HG02970 (cell line): ENCODE data around the gene GRIN3B.
"Not testable (repeated sequence)": the region's sequence is repeated elsewhere in the genome, so short reads cannot be mapped to it uniquely, and the experiment has no call there.

Experiments
- ATAC-seq: cut with Tn5 transposase; IDR thresholded peaks from one replicate; pipeline ENCODE4 v1.9.1; 2021; ENCODE audit warnings: mild to moderate bottlenecking, moderate library complexity, moderate number of reproducible peaks; ENCODE audit not compliant: unreplicated experiment, low FRiP score

GRIN3B gene, protein sequence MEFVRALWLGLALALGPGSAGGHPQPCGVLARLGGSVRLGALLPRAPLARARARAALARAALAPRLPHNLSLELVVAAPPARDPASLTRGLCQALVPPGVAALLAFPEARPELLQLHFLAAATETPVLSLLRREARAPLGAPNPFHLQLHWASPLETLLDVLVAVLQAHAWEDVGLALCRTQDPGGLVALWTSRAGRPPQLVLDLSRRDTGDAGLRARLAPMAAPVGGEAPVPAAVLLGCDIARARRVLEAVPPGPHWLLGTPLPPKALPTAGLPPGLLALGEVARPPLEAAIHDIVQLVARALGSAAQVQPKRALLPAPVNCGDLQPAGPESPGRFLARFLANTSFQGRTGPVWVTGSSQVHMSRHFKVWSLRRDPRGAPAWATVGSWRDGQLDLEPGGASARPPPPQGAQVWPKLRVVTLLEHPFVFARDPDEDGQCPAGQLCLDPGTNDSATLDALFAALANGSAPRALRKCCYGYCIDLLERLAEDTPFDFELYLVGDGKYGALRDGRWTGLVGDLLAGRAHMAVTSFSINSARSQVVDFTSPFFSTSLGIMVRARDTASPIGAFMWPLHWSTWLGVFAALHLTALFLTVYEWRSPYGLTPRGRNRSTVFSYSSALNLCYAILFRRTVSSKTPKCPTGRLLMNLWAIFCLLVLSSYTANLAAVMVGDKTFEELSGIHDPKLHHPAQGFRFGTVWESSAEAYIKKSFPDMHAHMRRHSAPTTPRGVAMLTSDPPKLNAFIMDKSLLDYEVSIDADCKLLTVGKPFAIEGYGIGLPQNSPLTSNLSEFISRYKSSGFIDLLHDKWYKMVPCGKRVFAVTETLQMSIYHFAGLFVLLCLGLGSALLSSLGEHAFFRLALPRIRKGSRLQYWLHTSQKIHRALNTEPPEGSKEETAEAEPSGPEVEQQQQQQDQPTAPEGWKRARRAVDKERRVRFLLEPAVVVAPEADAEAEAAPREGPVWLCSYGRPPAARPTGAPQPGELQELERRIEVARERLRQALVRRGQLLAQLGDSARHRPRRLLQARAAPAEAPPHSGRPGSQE

DNA sequence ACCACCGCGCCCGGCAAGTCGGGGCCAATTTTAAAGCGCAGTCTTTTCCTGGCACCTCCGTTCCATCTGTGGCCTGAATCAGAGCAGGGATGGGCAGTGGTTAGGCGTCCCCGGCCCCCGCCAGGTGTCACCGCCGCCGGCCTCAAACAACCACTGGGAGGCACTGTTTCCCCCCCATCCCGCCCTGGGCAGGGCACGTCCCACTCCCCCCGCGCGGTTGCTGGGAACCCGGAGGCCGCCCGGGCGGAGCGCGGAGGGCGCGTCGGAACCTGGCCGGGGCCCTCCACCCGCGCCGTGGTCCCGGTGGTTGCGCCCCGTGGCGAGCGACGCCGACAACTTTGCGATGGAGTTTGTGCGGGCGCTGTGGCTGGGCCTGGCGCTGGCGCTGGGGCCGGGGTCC lies at the start of gene GRIN3B:
Gene GRIN3B, plus strand, starts transcription at position 325 of the 400 bp plus-strand sequence. Its CDS starts 19 bp downstream, at position 344.
- ATAC-seq = no peak

GRCh38 chr19:952049-952679 lies 48.1 kb upstream of the GRIN3B start:
- no peak for ATAC-seq

DNA sequence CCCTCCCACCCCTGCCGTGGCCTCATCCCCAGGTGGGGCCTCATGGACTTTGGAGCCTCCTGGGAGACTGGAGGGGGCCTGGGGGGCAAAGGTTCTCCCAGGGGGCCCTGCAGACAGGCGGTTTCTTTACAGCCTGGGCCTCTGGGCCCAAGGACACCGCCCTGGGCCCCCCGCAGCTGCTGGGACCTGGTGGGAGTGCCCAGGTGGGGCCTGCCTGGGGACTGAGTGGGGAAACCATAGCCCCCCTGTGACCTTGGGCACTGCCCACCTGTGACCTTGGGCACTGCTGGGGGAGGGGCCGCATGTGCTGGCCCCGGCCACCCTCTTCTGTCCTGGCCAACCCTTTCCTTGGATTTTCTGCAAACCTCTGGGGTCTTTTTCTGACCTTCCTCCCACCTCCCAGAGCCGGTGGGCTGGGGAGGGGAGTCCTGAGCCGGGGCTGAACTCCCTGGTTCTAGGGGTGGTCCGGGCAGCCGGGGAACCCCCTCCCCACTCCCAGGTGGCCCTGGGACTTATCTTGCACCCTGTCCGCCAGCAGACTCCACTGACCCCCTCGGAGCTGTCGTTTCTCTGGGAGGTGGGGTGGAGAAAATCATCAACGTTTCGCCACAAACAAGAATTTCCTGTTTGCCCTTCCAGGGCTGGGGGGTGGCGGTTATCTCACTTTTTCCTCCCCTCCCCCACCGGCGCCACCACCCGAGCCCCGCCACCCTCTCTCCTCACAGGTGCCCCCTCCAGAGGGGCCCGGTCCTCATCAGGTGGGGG lies 47.4 kb upstream of the GRIN3B start:
- no peak for ATAC-seq

GRCh38 chr19:953445-954271 lies 46.6 kb upstream of the GRIN3B start:
- ATAC-seq = no peak

DNA sequence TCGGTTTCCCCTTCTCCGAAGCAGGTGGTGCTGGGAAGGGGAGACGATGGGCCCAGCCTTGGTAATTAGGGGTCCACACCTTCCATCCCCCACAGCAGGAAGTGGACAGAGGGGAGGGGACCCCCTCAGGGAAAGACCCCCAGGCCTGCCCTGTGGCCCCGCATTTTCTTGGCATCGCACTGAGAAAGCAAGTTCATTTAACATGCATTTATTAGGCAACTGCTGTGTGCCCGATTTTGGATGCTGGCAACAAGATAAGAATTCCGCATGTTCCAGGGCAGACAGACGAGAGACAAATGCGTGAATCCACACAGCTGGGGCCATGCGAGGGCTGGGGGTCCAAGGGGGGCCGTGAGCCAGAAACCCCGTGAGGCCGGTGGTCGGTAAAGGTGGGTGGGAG lies 45.9 kb upstream of the GRIN3B start:
- ATAC-seq = no peak

- ATAC-seq = no peak
Measured at GRCh38 chr19:954672-955494, 45.3 kb upstream of the GRIN3B start.

- ATAC-seq = no peak
Measured at GRCh38 chr19:955803-956765, 44.1 kb upstream of the GRIN3B start.

DNA sequence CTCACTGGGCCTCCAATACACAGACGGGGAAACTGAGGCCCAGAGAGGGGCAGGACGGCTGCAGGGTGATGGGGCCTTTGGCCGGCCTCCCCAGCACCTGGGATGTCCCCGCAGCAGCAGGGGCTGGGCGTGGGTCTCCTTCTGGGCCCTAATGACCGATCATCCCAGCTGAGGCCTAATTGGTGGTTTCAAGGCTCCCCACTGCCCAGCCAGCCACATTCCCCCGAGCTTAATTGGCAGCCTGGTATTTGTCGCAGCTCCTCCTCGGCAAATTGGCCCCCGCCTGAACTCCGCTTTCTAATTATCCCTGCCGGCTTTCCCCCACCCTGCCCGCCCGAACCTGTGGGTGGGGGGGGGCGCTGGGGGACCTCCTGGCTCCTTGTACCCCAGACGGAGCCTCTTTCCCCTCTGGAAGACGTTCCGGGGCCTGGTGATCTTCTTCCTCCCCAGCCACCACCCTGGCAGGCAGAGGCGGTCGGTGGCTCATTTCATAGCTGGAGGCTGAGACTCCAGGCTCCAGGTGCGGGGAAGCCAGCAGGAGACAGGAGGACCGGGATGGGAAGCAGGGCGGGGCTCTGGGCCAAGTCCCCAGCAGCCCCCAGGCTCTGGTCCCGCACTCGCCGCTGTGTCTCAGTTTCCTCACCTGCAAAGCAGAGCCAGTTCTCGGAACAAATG lies 43.3 kb upstream of the GRIN3B start:
- ATAC-seq = no peak

DNA sequence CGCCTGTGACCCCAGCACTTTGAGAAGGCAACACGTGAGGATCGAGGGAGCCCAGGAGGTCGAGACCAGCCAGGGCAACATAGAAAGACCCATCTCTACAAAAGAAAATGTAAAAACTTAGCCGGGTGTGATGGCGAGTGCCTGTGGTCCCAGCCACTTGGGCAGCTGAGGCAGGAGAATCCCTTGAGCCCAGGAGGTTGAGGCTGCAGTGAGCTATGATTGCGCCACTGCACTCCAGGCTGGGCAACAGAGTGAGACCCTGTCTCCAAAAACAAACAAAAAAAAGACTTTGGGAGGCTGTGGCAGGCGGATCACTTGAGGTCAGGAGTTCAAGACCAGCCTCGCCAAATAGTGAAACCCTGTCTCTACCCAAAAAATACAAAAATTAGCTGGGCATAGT lies 42.6 kb upstream of the GRIN3B start:
- ATAC-seq = not testable (repeated sequence)

DNA sequence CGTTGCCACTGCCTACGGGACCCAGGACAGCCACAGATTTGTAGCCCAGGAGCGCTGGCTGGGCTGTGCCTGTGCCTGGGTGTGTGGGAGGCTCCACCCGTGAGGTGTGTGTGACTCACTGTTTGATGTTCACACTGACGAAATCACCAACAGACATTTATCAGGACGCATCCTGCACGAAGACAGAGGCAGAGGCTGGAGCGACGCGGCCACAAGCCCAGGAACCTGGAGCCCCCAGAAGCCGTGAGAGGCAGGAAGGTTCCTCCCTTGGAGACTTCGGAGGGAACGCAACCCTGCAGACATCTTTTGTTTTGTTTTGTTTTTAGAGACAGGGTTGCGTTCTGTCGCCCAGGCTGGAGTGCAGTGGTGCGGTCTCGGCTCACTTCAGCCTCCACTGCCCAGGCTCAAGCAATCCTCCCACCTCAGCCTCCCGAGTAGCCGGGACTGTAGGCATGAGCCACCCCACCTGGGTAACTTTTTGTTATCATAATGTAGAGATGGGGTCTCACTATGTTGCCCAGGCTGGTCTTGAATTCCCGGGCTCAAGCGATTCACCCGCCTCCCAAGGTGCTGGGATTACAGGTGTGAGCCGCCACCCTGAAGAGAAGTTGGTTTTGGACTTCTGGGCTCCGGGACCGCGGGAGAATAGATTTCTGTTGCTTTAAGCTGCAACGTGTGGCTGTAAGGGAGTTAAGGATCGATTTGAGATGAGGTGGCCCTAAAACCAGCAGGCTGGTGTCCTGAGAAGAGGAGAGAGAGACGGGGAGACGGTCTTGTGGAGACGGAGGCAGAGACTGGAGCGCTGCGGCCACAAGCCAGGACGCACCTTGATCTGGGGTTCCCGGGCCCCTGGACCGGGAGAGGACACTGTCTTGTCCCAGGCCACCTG lies 41.0 kb upstream of the GRIN3B start:
- no peak for ATAC-seq

GRCh38 chr19:960020-960419 lies 40.2 kb upstream of the GRIN3B start:
- no peak for ATAC-seq

DNA sequence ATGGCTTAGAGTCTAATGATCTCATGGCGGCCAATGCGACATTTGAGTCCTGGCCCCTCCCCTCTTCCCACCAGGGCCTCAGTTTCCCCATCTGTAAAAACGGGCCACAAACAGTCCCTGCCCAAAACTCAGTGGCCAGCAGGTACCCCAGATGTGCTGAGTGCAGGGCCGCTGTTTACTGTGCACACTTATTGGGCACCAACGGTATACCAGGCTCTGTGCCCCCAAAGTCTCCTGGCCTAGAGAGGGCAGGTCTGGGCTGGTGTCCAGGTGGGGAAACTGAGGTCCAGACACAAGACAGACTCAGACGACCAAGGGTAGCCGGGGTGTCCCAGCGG lies 39.6 kb upstream of the GRIN3B start:
- no peak for ATAC-seq

DNA sequence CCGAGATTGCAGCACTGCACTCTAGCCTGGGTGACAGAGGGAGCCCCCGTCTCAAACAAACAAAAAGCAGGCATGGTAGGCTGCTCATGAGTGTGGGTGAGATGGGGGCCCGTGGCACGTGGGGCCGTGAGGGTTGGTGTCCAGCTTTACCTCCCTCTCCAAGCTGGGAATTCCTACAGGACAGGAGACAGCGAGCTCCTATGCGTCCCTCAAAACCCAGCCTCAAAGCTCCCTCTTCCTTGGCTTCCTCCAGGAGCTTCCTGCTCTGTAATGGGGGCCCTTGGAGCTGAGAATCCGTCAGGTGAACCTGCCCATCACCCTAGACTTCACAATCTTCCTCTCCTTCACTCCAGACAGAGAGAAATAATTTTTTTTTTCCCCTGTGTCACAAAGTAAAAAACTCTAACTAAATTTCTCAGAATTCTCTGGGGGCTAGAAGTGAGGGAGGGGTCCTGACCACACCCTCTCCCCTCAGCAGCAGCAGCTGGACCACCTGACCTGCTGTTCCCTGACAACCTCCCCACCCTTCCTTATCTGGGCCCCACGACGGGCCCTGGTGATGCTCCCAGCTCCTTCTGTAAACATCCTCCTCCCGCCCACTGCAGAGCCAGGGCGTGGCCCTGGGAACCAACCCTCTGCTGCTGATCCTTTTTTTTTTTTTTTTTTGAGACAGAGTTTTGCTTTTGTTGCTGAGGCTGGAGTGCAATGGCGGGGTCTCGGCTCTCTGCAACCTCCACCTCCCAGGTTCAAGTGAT lies 38.2 kb upstream of the GRIN3B start:
- no peak for ATAC-seq

- no peak for ATAC-seq
Measured at GRCh38 chr19:962683-963400, 37.4 kb upstream of the GRIN3B start.
